ENCODE data around the gene TSR1.
"Not testable (repeated sequence)": the region's sequence is repeated elsewhere in the genome, so short reads cannot be mapped to it uniquely, and the experiment has no call there.

The TSR1 gene

DNA sequence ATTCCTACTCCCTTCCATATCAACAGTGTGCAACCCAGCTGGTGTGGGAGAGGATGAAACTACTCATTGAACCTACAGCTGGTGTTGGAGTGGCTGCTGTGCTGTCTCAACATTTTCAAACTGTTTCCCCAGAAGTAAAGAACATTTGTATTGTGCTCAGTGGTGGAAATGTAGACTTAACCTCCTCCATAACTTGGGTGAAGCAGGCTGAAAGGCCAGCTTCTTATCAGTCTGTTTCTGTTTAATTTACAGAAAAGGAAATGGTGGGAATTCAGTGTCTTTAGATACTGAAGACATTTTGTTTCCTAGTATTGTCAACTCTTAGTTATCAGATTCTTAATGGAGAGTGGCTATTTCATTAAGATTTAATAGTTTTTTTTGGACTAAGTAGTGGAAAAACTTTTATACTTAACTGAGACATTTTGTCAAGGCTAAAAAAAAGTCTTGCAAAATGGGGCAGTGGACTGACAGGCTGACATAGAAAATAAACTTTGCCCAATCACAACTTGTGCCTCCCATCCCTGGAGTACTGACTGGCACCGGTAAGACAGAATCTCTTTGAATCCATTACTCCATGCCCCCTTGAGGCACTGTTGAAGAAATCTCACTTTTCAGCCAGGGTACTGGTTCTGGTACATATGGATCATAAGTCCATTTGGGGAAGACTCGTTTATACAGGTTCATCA lies 12.5 kb downstream of the TSR1 start:
- TF ChIP-seq, protein P1, sequence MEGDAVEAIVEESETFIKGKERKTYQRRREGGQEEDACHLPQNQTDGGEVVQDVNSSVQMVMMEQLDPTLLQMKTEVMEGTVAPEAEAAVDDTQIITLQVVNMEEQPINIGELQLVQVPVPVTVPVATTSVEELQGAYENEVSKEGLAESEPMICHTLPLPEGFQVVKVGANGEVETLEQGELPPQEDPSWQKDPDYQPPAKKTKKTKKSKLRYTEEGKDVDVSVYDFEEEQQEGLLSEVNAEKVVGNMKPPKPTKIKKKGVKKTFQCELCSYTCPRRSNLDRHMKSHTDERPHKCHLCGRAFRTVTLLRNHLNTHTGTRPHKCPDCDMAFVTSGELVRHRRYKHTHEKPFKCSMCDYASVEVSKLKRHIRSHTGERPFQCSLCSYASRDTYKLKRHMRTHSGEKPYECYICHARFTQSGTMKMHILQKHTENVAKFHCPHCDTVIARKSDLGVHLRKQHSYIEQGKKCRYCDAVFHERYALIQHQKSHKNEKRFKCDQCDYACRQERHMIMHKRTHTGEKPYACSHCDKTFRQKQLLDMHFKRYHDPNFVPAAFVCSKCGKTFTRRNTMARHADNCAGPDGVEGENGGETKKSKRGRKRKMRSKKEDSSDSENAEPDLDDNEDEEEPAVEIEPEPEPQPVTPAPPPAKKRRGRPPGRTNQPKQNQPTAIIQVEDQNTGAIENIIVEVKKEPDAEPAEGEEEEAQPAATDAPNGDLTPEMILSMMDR (IDR thresholded peaks at IDR 0.05; ENCODE audit: low read depth, low read length, missing control alignments), result no peak
- no peak for DNase-seq (ENCODE audit: low read depth)
- no peak overlapping the region for H3K4me3 ChIP-seq (ENCODE audit: low read depth, low read length)

DNA sequence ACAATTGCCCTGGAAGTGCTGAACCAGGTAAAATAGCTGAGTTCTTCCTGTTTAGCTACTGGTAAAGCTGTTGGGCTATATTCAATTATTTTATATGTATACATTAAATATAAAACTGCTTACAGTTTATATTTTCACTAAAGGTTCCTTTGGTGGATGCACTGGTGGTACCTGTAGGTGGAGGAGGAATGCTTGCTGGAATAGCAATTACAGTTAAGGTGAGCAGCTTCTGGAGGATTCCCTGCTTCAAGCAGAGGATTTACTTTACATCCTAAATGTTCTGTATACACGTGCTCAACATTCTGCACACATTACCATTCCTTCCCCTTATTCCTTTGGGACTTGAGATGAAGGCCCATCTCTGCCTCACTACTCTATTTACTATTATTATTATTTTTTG lies 14.9 kb downstream of the TSR1 start:
- no peak overlapping the region for H3K4me3 ChIP-seq (ENCODE audit: low read depth, low read length)
- no peak for DNase-seq (ENCODE audit: low read depth)
- TF ChIP-seq, protein P1 (IDR thresholded peaks at IDR 0.05; ENCODE audit: low read depth, low read length, missing control alignments), result no peak

DNA sequence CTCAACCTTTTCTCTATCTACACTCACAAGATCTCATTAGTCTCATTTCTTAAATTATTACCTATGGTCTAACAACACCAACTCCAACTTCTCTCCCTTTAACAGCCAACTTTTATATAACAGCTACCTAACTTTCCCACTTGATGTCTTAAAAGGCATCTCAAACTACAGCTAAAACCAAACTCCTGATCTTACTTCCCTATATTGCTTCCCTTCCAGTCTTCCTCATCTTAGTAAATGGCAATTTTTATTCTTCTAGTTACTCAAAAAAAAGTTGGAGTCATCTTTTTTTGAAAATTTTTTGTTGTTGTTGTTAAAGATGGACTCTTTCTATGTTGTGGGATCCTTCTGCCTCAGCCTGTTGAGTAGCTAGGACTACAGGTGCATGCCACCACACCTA lies 17.2 kb downstream of the TSR1 start:
- TF ChIP-seq, protein P1 (IDR thresholded peaks at IDR 0.05; ENCODE audit: low read depth, low read length, missing control alignments), result no peak
- no peak for DNase-seq (ENCODE audit: low read depth)
- H3K4me3 ChIP-seq (ENCODE audit: low read depth, low read length), result no peak overlapping the region

DNA sequence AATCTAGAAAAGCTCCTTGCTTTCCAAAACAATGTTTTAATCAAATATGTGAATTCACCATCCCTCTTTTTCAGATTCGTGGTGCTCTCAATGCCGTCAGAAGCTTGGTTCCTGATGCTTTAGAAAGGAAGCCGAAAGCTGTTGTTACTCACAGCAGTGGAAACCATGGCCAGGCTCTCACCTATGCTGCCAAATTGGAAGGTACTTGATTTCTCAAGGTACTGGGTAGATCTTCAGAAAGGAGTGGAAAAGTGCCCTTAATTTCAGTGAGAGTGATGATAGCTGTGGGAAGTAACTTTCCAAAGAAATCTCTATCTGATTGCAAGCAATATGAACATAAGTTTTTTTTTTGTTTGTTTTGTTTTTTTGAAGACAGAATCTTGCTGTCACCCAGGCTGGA lies 18.5 kb downstream of the TSR1 start:
- TF ChIP-seq, protein P1 (IDR thresholded peaks at IDR 0.05; ENCODE audit: low read depth, low read length, missing control alignments), result no peak
- DNase-seq (ENCODE audit: low read depth), result no peak
- H3K4me3 ChIP-seq (ENCODE audit: low read depth, low read length), result no peak overlapping the region

DNA sequence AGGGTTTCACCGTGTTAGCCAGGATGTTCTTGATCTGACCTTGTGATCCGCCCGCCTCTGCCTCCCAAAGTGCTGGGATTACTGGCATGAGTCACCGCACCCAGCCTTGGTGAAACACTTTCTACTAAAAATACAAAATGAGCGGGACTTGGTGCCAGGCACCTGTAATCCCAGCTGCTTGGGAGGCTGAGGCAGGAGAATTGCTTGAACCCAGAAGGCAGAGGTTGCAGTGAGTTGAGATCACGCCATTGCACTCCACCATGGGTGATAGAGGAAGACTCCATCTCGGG lies 19.4 kb downstream of the TSR1 start:
- not testable (repeated sequence) for H3K4me3 ChIP-seq (ENCODE audit: low read depth, low read length); DNase-seq (ENCODE audit: low read depth)

DNA sequence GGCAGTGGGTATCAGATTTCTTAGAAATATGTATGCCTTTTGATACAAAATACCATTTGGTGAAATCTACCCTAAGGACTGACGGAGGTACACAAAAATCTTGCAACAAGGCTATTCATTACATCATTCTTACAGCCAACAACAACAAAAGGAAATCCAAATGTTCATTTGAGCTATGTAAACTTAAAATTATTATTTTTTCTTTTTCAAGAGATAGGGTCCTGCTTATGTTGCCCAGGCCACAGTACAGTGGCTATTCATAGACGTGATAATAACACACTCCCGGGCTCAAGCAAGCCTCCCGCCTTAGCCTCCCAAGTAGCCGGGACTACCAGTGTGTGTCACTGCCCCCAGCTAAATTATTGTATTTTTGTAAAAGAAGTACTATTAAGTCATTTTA lies 23.5 kb downstream of the TSR1 start:
- DNase-seq (ENCODE audit: low read depth), result no peak
- TF ChIP-seq, protein P1 (IDR thresholded peaks at IDR 0.05; ENCODE audit: low read depth, low read length, missing control alignments), result no peak
- H3K4me3 ChIP-seq (ENCODE audit: low read depth, low read length), result no peak overlapping the region

DNA sequence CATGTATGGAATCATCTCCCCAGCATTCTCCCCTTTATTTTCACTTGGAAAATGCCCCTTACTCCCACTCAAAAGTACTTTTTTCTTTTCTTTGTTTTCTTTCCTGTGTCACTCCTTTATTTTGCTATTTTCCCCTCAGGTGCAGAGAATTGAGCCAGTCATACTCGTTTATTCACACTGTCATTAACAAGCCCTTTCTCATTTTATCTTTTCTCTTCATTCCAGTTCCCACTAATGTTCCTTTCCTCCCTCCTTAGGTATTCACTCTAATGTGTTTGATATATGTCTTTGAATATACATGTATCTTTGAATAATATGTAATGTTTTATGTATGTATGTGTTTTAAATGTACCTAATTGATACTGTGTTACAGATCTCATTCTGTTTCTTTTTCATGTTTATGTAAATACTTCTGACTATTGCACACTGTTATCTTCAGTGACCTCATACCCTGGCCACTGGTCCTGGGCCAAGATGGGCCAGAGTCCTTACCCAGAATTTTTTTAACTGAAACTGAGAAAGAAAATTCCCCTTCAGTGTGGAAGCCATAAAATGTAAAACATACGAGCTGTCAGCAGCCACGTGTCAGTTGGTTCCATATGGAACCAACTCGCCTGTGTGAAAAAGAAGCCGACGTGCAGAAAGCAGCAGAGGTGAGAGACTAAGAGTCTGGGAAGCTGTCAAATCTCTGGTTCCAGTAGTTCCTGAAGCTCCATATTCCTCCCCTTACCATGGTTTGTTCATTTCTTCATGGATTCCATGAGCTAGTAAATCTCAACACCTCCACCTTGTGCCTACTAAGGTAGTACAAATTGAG lies 26.7 kb downstream of the TSR1 start:
- DNase-seq (ENCODE audit: low read depth), result no peak
- TF ChIP-seq, protein P1 (IDR thresholded peaks at IDR 0.05; ENCODE audit: low read depth, low read length, missing control alignments), result no peak
- H3K4me3 ChIP-seq (ENCODE audit: low read depth, low read length), result no peak overlapping the region

Data from GM12864 (cell line).